MV-4-11 (cell line): ENCODE results near the gene VSTM5.

Experiments used
- DNase-seq: peaks from one replicate; lab custom pipeline; 2025; lab: John Stamatoyannopoulos, UW

The VSTM5 gene

GRCh38 chr11:93796441-93797231 is 53.8 kb downstream of the VSTM5 start:
- DNase-seq = no peak

- DNase-seq = no peak
These were observed 58.9 kb downstream of the VSTM5 start for GRCh38 chr11:93791493-93791892.

GRCh38 chr11:93784935-93785360 is 65.5 kb downstream of the VSTM5 start:
- DNase-seq = no peak

GRCh38 chr11:93784145-93784934 is 66.1 kb downstream of the VSTM5 start, which contains the start of gene MED17:
TSS of gene MED17 (plus strand) at chr11:93784282. CDS start at chr11:93784514, 232 bp downstream.
- peak; percentile 87 for DNase-seq

- no peak for DNase-seq
These were observed 66.7 kb downstream of the VSTM5 start for GRCh38 chr11:93783765-93784144.

GRCh38 chr11:93783362-93783761 is 67.1 kb downstream of the VSTM5 start:
- DNase-seq = no peak

GRCh38 chr11:93775289-93775688 is 75.1 kb downstream of the VSTM5 start:
- peak; percentile 35 for DNase-seq

GRCh38 chr11:93774560-93774959 is 75.9 kb downstream of the VSTM5 start:
- DNase-seq = peak; percentile 79

- DNase-seq = no peak
These were observed 76.7 kb downstream of the VSTM5 start for GRCh38 chr11:93773601-93774200.

GRCh38 chr11:93773045-93773477 is 77.4 kb downstream of the VSTM5 start:
- no peak for DNase-seq

GRCh38 chr11:93772123-93772522 is 78.3 kb downstream of the VSTM5 start:
- DNase-seq = no peak

GRCh38 chr11:93770160-93770559 is 80.3 kb downstream of the VSTM5 start:
- no peak for DNase-seq
